HFFc6 (cell line): ENCODE results near the gene CMTM1. TPM values are rescaled to one million over a fixed set of nuclear protein-coding genes. Genes with fewer than 3 reads are reported as not detected.

Experiments
- DNase-seq: peaks from one replicate; pipeline ENCODE4 v3.0.0-alpha.2; 2018
- H3K27ac Mint-ChIP-seq: 2 replicates; pipeline ENCODE4 v1.8.0; 2020; ENCODE audit warnings: mild to moderate bottlenecking, mixed read lengths
- H3K27me3 Mint-ChIP-seq: 2 replicates; pipeline ENCODE4 v1.8.0; 2021; ENCODE audit warnings: mild to moderate bottlenecking, moderate library complexity, mixed read lengths; ENCODE audit not compliant: insufficient read depth
- H3K36me3 Mint-ChIP-seq: 2 replicates; pipeline ENCODE4 v1.8.0; 2021; ENCODE audit warnings: low read depth, mixed read lengths
- H3K4me1 Mint-ChIP-seq: 2 replicates; pipeline ENCODE4 v1.8.0; 2020; ENCODE audit warnings: low read depth, mixed read lengths
- H3K4me3 Mint-ChIP-seq: 2 replicates; pipeline ENCODE4 v1.8.0; 2020; ENCODE audit warnings: mild to moderate bottlenecking, moderate library complexity, mixed read lengths
- H3K9me3 Mint-ChIP-seq: 2 replicates; pipeline ENCODE4 v1.8.0; 2020; ENCODE audit warnings: mild to moderate bottlenecking, mixed read lengths
- long read RNA-seq: library from polyadenylated mRNA; unstranded; transcript quantifications from one replicate; pipeline ENCODE4 v2.0.0, GENCODE V29; 2019
- total RNA-seq, 6 experiments: library from RNA; stranded (reverse); fragmentation: NEBNext Ultra II Directional; extraction: Animal tissue kit (Norgen Biotek cat#: 25700); gene quantifications; 2 replicates in 1 of 6; 3 replicates in 5 of 6; pipeline ENCODE4 v1.2.3, GENCODE V29; 2021
- TF ChIP-seq, protein P1 (sequence below): fragments of 200-600 bp; sonication (generic); IDR thresholded peaks from 2 replicates; pipeline ENCODE4 v1.5.0; 2021; ENCODE audit warnings: antibody characterized with exemption, mild to moderate bottlenecking

The CMTM1 gene, protein sequence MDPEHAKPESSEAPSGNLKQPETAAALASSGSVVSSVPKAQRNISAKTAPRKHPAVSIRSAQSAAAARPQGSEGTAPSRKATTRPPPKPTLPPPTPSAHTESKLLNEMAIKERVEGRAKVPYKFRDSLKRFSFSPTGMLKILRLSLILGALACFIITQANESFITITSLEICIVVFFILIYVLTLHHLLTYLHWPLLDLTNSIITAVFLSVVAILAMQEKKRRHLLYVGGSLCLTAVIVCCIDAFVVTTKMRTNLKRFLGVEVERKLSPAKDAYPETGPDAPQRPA
- total RNA-seq = 1 to 10 TPM; 4.2 to 5.5 (median 4.9) TPM
- long read RNA-seq, partial matches to known transcripts = 0 of 2 reads
- long read RNA-seq, other reads (novel, unspliced or antisense) = 2 of 2 reads

DNA sequence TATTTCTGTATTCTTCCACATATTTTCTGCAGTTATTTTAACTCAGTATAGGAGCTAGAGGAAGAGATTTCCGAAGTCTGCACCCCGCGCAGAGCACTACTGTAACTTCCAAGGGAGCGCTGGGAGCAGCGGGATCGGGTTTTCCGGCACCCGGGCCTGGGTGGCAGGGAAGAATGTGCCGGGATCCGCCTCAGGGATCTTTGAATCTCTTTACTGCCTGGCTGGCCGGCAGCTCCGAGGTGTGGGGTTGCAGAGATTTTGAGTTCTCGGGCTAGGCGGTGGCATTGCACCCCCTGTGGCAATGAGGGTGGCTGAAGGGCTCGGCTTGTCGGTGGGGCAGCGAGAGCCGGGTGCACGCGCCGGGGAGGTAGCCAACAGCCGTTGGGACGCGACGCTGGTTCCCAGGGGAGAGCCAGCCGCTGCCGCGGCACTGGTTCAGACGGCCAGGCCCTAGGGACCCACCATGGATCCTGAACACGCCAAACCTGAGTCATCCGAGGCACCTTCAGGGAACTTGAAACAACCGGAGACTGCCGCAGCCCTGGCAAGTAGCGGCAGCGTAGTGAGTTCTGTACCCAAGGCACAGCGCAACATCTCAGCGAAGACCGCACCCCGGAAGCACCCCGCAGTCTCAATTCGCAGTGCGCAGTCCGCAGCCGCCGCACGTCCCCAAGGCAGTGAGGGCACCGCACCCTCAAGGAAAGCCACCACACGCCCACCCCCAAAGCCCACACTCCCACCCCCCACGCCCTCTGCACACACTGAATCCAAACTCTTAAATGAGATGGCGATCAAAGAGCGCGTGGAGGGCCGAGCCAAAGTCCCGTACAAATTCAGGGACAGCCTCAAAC, at the start of gene CMTM1:
Gene CMTM1 (plus strand): TSS at position 389 of the 851 bp plus-strand sequence. CDS start 75 bp downstream, at position 464.
- no peak for DNase-seq
- Mint-ChIP-seq H3K9me3 (no peaks in the 10 kb centered on the region), H3K27me3 (no peaks in the 10 kb centered on the region; the same call in 1 of the 2 replicates), H3K27ac (no peak within 1 kb of the TSS; the same call in 1 of the 2 replicates), H3K36me3 (peaks cover 13% of the 10 kb centered on the region), H3K4me3 (no peak within 1 kb of the TSS), H3K4me1 (peaks cover 42% of the 10 kb centered on the region)
- TF ChIP-seq, protein P1, sequence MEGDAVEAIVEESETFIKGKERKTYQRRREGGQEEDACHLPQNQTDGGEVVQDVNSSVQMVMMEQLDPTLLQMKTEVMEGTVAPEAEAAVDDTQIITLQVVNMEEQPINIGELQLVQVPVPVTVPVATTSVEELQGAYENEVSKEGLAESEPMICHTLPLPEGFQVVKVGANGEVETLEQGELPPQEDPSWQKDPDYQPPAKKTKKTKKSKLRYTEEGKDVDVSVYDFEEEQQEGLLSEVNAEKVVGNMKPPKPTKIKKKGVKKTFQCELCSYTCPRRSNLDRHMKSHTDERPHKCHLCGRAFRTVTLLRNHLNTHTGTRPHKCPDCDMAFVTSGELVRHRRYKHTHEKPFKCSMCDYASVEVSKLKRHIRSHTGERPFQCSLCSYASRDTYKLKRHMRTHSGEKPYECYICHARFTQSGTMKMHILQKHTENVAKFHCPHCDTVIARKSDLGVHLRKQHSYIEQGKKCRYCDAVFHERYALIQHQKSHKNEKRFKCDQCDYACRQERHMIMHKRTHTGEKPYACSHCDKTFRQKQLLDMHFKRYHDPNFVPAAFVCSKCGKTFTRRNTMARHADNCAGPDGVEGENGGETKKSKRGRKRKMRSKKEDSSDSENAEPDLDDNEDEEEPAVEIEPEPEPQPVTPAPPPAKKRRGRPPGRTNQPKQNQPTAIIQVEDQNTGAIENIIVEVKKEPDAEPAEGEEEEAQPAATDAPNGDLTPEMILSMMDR = no peak

DNA sequence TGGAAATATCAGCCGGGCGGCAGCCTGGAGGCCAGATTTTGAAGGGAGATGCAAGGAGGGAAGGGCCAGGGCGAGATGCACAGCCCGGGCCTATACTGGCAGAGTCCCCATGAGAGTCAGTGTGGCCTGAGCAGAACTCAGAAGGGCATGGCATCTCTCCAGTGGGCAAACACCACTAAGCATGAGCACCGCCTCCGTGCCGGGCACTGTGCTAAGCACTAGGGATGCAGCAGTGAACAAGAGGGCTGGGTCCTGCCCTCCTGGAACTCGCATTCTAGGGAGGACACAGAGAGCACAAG, 49.8 kb upstream of the CMTM1 start:
- H3K27me3 Mint-ChIP-seq = no peaks in the 10 kb centered on the region; the same call in 1 of the 2 replicates
- no peaks in the 10 kb centered on the region for H3K9me3 Mint-ChIP-seq
- peak overlapping the region; percentile 47 for H3K4me3 Mint-ChIP-seq
- H3K27ac Mint-ChIP-seq = peak overlapping the region; percentile 99
- peaks cover 22% of the 10 kb centered on the region for H3K36me3 Mint-ChIP-seq
- DNase-seq = no peak
- TF ChIP-seq, protein P1 = no peak
- peaks cover 64% of the 10 kb centered on the region for H3K4me1 Mint-ChIP-seq

DNA sequence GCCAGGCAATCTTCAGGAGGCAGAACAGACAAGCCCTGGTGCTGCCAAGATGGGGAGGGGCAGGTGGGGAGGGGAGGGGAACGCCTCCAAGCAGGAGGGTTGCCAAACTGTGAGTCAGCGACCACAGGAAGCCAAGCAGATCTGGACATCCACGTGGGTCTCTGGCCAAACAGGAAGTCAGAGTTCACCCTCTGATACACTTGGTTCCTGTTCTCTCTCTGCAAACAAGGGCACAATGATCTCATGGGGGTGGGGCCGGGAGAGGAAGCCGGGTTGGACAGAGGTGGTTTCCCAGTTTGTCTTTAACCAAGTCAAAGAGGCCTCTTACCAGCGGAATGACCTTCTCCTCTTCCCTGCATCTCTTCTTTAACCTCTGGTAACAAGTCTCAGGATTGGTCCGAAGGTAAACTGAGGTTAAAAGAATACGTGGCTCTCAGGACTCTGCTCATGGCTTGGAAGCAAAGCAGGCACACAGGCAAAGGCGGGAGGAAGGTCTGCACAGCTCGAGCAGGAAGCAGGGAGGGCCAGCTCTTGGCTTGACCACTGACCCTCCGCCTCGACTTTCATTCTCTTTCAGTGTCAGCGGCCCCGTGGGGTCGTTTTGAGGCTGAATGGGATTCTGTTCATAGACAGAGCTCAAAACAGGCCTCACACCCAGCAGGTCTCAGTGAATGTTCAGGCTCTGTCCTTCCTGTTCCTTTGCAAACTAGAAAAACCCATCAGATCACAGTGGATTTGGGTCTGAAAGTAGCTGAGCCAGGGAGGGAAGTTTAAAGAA, 49.2 kb upstream of the CMTM1 start:
- H3K4me3 Mint-ChIP-seq = peak overlapping the region; percentile 72
- peak; percentile 98 for DNase-seq
- TF ChIP-seq, protein P1 = no peak
- no peaks in the 10 kb centered on the region; the same call in 1 of the 2 replicates for H3K27me3 Mint-ChIP-seq
- H3K36me3 Mint-ChIP-seq = peaks cover 22% of the 10 kb centered on the region
- no peaks in the 10 kb centered on the region for H3K9me3 Mint-ChIP-seq
- H3K27ac Mint-ChIP-seq = peak overlapping the region; percentile 99
- peaks cover 64% of the 10 kb centered on the region for H3K4me1 Mint-ChIP-seq

DNA sequence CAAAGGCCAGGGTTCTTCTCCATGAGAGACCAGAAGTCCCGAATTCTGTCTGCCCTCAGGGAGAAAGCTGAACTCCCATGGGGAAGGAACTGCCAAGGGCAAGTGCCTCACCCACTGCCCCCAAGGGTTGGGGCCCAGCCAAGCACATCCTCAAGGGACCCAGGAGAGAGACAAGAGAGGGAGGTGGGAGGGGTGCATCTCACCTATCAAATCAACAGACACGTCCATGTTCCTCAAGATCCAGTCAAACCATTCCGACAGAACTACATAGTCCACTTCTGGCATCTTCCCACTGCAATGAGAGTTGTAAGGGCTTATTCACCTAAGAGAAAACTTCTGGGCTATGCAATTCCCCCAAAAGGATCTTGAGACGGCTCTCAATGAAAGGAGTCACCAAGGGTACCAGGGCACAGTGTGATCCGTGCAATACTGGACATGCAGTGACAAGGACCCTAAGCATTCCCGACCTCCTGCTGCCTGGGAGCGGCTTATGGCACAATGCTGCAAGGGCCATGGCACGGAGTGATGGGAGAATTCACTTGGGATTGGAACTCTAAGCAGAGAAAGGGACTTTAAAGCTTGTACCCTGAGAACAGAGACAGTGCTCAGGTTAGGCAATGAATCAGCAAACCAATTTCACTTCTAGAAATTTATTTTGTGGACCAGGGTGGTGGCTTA, 48.5 kb upstream of the CMTM1 start:
- Mint-ChIP-seq H3K27me3 (no peaks in the 10 kb centered on the region; the same call in 1 of the 2 replicates), H3K27ac (peak overlapping the region; percentile 99), H3K4me3 (peak overlapping the region; percentile 72; the same call in 1 of the 2 replicates), H3K9me3 (no peaks in the 10 kb centered on the region), H3K4me1 (peaks cover 63% of the 10 kb centered on the region), H3K36me3 (peaks cover 21% of the 10 kb centered on the region)
- DNase-seq = no peak
- TF ChIP-seq, protein P1 = no peak
